ENCODE data around the gene POU2AF3.

The POU2AF3 gene

GRCh38 chr11:111320728-111321568 lies 22.6 kb downstream of the POU2AF3 start:
- Histone ChIP-seq H2AFZ (ENCODE audit: low read length) (no peak overlapping the region), H3K9me2 (ENCODE audit: low read depth, low read length) (no peaks in the 10 kb centered on the region), H3K9ac (ENCODE audit: low read length) (no peak overlapping the region), H3K27me3 (ENCODE audit: insufficient read depth, low read length) (peaks cover 3% of the 10 kb centered on the region; the same call in 1 of the 2 replicates), H3F3A (ENCODE audit: insufficient read depth, low read length) (no peaks in the 10 kb centered on the region), H3K4me3 (ENCODE audit: low read depth, low read length, poor library complexity, severe bottlenecking) (no peak overlapping the region), H3K4me1 (ENCODE audit: insufficient read depth, low read length, severe bottlenecking) (no peaks in the 10 kb centered on the region), H3K9me3 (ENCODE audit: low read length) (no peaks in the 10 kb centered on the region), H3K79me2 (ENCODE audit: insufficient read depth, low read length) (no peaks in the 10 kb centered on the region), H3K4me2 (ENCODE audit: low read length) (no peak overlapping the region), H3K36me3 (ENCODE audit: insufficient read depth, low read length) (no peaks in the 10 kb centered on the region), H4K20me1 (ENCODE audit: insufficient read depth, low read length) (no peaks in the 10 kb centered on the region), H3K27ac (ENCODE audit: low read depth, low read length, poor library complexity, severe bottlenecking) (no peak overlapping the region)
- no peak for TF ChIP-seq CTCF (IDR thresholded peaks at IDR 0.05; ENCODE audit: low read length)
- TF ChIP-seq EZH2 (IDR thresholded peaks at IDR 0.05; ENCODE audit: borderline replicate concordance, low read length), result no peak

- Histone ChIP-seq H3K4me1 (ENCODE audit: insufficient read depth, low read length, severe bottlenecking) (peaks cover 5% of the 10 kb centered on the region), H3K27me3 (ENCODE audit: insufficient read depth, low read length) (peaks cover 3% of the 10 kb centered on the region; the same call in 1 of the 2 replicates)
These were observed 24.2 kb downstream of the POU2AF3 start for GRCh38 chr11:111322534-111322933.

GRCh38 chr11:111324277-111324720 lies 26.0 kb downstream of the POU2AF3 start:
- H3K79me2 ChIP-seq (ENCODE audit: insufficient read depth, low read length), result no peaks in the 10 kb centered on the region
- no peaks in the 10 kb centered on the region for H3F3A ChIP-seq (ENCODE audit: insufficient read depth, low read length)
- H3K4me1 ChIP-seq (ENCODE audit: insufficient read depth, low read length, severe bottlenecking), result peaks cover 22% of the 10 kb centered on the region
- H2AFZ ChIP-seq (ENCODE audit: low read length), result no peak overlapping the region
- TF ChIP-seq CTCF (IDR thresholded peaks at IDR 0.05; ENCODE audit: low read length), result no peak
- no peak overlapping the region for H3K27ac ChIP-seq (ENCODE audit: low read depth, low read length, poor library complexity, severe bottlenecking)
- H4K20me1 ChIP-seq (ENCODE audit: insufficient read depth, low read length), result no peaks in the 10 kb centered on the region
- no peak overlapping the region for H3K9ac ChIP-seq (ENCODE audit: low read length)
- no peaks in the 10 kb centered on the region for H3K9me2 ChIP-seq (ENCODE audit: low read depth, low read length)
- no peak overlapping the region for H3K4me3 ChIP-seq (ENCODE audit: low read depth, low read length, poor library complexity, severe bottlenecking)
- peaks cover 3% of the 10 kb centered on the region; the same call in 1 of the 2 replicates for H3K27me3 ChIP-seq (ENCODE audit: insufficient read depth, low read length)
- H3K36me3 ChIP-seq (ENCODE audit: insufficient read depth, low read length), result no peaks in the 10 kb centered on the region
- H3K9me3 ChIP-seq (ENCODE audit: low read length), result no peaks in the 10 kb centered on the region
- no peak overlapping the region for H3K4me2 ChIP-seq (ENCODE audit: low read length)

More at GRCh38 chr11:111322534-111322933, 24.2 kb downstream of the POU2AF3 start:
- no peak overlapping the region for H3K4me3 ChIP-seq (ENCODE audit: low read depth, low read length, poor library complexity, severe bottlenecking)
- no peak overlapping the region for H3K4me2 ChIP-seq (ENCODE audit: low read length)
- H2AFZ ChIP-seq (ENCODE audit: low read length), result no peak overlapping the region
- no peaks in the 10 kb centered on the region for H3K9me3 ChIP-seq (ENCODE audit: low read length)
- H3K36me3 ChIP-seq (ENCODE audit: insufficient read depth, low read length), result no peaks in the 10 kb centered on the region
- H3K79me2 ChIP-seq (ENCODE audit: insufficient read depth, low read length), result no peaks in the 10 kb centered on the region
- TF ChIP-seq CTCF (IDR thresholded peaks at IDR 0.05; ENCODE audit: low read length) (no peak), EZH2 (IDR thresholded peaks at IDR 0.05; ENCODE audit: borderline replicate concordance, low read length) (no peak)
- H3K27ac ChIP-seq (ENCODE audit: low read depth, low read length, poor library complexity, severe bottlenecking), result no peak overlapping the region
- no peaks in the 10 kb centered on the region for H3F3A ChIP-seq (ENCODE audit: insufficient read depth, low read length)
- no peaks in the 10 kb centered on the region for H3K9me2 ChIP-seq (ENCODE audit: low read depth, low read length)
- H3K9ac ChIP-seq (ENCODE audit: low read length), result no peak overlapping the region
- no peaks in the 10 kb centered on the region for H4K20me1 ChIP-seq (ENCODE audit: insufficient read depth, low read length)

All from OCI-LY1 (cell line).